Stimulated activated CD4-positive, alpha-beta T cell treated with anti-CD3 and anti-CD28 coated beads, Interleukin-12 subunit alpha, Interleukin-12 subunit beta, amount 100 ng/mL, for 24 hours (primary cell): ENCODE data around the gene PDE7B.
A peak's percentile ranks its signal among the peaks of the same experiment; 100 is the strongest.

Experiments used
- DNase-seq, 2 experiments: peaks; one replicate each; pipeline ENCODE4 v3.0.0-alpha.2; 2020; ENCODE audit warnings: low read depth in 2 of 2

PDE7B gene

DNA sequence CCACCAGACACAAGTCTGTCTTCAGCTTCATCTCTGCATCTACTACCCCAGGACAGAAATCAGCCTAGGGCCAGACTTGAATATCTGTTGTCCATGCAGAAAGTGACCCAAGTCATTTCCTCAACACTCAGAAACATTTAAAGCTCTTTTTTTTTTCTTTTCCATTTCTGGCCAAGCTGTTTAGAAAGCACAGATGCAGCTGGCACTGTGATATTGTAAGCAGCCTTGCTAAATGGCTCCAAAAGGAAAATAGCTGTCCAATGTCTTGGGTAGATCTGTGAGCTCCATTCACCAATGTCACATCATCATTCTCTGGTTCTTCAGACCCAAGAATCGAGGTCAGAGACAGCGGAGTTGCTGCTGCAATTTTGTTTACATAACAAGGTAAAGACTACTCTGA lies 174.2 kb downstream of the PDE7B start:
- no peak for DNase-seq

DNA sequence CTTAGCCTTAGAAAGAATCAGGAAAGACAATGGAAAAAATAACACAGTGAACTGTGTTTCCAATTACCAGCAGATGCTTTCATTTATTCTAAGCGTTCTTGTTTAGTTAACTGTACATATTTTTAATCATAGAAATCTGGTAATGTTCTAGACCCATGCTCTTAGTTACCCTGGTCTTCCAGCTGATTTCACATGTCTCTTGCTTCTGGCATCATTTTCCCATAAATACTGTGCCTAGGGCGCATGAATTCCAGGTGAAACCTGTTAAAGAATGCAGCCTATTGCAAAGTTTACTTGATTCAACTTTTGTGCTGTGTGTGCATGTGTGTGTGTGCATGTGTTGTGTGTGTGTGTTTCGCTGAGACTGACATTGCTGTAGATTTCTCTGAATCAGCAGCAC lies 178.6 kb downstream of the PDE7B start:
- no peak for DNase-seq

DNA sequence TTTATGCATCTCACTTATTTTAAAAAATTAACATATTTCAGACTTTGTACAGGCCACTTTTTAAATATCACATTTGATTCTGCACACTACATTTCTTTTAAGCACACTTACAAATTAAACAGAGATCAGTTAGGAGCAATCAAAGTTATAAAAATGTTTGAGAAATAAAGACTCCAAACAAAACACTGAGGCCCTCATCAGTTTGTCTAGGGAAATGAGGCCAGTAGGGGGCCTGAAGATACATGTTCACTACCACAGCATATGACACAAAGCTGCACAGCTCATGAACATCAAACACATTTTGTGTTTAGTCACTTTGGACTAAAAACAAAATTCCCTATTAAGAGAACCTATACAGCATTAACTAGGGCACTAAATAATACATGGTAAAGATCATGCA lies 180.5 kb downstream of the PDE7B start:
- no peak for DNase-seq

DNA sequence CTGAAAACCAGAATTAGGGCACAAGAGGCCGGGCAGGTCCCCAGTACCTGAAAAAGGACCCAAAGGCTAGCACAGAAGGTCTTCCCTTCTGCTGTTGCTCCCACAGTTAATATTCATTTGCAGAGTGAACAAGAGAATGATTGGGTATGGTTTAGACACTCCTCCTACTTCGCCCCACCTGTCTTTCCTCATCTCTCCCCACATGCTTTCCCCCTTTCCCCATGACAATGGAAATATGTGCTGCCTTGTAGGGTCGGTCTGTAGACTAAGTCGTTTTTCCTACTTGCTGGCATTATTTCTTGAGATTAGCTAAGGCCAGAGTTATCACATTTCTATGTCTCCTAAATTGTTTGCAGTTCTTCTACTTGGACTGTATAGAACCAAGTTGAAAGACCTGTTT lies 181.9 kb downstream of the PDE7B start:
- no peak for DNase-seq

DNA sequence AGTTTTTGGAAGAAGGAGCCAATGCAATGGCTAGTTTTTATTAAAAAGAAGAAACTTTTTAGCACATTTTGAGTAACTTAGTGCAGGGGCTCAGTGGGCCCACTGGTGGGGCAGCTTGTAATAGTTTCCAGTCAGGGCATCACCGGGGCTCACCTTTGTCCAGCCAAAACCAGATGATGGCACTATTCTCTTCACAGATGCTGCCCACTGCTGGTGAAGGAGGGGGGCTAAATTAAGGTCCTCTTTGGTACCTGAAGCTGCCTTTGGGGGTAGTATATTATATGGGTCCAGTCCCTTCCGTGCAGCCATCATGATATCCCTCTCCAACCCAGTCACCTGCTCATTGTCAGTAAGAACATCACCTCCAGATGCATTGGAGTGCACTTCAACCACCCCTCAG lies 182.9 kb downstream of the PDE7B start:
- no peak for DNase-seq

DNA sequence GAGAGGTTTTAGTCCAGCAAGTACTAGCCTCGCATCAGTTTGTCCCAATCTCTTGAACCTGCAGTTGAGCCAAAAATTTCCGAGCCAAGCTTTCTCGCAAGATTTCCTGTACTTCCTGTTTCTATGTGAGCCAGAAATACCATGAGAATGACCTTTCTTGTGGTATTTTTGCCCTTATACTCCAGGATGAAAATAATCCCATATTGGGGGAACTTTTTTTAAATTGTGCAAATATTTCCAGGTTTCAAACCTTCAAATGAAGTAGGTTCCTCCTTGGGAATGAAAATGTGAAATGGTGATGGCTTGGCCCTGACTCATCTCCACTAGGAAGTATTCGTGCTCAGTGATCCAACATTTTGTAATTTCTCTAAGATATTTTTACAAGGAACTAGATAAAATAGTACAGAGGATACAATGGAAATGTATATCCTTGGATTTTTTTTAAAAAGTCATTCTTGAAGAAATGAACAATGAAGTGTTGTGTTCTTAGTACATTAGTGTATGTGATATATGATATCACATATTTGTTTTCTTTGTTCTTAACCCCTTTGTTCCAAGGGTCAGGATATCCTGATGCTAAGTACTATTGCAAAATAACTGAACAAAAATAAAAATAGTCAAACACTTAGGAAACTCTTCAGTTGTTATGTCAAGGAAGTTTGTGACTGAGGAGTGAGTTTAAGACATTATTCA lies 184.0 kb downstream of the PDE7B start:
- DNase-seq = no peak

DNA sequence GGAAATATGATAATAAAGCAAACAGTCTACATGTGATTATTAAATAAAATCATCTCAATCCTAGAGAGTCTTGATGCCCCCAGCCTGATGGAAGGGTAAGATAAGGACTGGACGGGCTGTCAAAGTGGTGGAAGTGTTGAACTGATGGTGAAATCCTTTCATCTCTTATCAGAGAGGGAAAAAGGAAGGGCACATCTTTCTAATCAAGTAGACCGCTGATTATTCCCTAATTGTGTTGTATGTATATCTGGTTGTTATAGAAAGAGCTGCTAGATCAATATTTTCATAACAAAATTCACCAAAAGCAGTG lies 184.5 kb downstream of the PDE7B start:
- no peak for DNase-seq

DNA sequence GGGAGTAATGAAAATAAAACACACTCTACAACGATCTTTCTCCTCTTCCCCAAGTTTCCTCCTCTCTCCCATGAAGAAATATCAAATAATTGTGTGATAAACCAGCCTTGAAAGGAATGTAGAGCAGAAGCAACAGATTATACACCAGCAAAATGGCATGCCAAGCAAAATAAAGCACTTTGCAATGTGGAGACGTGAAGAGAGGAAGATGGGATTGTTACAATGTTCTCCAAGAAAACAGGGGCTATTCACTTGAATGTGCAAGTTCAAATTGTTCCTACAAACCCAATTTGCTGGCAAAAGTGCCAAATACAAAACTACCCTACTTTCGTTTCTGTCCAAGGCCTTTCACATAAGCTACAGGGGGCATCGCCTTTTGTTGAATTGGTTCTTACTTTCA lies 185.1 kb downstream of the PDE7B start:
- DNase-seq = no peak

DNA sequence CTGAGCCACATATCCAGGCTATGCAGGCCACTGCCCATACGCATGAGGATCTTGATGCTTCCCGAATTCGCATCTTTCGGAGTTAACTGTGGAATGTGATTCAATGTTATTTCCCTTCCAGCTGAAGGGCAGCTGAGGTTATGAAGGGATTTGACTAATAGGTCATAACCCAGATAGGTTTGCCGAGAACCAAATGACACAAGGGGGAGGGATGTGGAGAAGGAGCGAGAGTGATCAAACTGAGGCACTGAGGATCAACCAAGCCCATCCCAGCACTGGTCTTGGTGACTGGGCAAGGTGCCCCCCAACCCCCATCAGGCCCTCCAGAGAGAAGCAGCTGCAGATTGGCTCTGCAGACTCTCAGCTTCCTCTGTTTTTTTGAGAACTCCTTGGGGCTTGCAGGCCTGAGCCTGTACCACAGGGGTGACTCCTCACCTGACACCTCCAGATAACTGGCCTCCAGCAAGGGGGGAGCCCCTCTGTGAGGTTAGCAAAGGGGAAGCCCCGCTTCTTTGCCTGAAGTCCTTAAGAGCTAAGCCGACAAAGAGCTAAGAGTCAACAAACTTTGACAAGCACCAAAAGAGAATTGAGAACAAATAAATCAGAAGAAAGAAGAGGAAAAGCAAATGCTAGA lies 185.9 kb downstream of the PDE7B start:
- peak in 1 of 2 experiments; percentile 2 for DNase-seq

DNA sequence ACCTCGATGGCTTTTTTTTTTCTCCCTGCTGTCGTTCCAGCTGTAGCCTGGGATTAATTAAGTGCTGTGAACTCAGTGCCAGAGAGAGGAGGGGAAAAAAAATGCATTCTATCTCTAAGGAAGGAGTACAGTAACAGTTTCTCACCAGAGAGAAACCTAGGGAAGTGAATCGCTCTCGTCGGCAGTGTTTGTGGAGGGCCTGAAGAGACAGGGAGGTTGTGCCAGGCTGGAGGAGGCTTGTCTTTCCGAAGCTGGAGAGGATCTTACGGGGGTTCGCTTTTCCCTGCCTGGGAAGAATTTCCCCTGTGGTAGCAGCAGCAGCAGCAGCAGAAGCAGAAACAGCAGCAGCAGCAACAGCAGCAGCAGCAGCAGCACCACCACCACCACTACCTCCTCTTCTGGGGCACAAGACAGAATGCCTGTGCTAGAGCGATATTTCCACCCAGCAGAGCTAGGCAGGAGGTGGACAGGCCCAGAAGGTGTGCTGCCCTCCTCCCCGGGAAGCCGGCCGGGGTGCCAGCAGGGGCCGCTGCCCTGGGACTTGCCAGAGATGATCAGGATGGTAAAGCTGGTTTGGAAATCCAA lies 186.5 kb downstream of the PDE7B start:
- DNase-seq = no peak

DNA sequence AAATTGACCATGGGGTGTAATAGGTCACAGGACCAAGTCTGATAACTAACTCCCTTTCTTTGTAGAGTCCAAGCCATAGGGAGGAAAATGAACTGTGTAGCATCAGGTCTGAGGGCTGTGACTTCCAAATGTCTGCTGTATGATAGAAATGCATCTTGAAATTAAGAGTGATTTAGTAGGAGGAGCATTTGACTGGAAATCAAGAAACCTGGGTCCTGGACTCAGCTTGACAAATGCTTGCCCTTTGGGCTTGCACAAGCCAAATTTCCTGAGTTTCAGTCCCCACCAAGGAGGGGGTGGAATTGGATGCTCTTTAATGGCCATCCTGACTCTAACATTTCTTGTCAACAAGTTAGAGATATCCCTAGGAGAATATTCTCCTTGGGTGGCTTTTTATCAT lies 187.0 kb downstream of the PDE7B start:
- no peak for DNase-seq

DNA sequence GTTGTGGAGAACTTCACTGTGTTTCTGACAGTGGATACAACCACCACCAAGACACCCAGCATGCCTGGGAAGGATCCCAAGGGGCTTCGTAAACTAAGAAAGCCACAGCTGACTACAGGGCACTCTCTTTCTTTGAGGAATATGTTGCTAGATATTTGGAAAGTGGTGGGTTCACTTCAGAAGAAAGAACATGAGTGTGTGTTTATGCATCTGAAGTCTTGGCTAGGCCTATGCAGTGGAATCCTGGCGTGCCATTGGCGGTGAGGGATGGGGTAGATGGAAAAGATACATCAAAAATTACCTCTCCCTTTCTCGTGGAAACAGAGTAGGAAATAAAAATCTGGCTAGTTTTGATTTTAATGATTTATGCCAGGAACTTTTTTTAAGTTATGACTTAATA lies 187.7 kb downstream of the PDE7B start:
- DNase-seq = no peak

DNA sequence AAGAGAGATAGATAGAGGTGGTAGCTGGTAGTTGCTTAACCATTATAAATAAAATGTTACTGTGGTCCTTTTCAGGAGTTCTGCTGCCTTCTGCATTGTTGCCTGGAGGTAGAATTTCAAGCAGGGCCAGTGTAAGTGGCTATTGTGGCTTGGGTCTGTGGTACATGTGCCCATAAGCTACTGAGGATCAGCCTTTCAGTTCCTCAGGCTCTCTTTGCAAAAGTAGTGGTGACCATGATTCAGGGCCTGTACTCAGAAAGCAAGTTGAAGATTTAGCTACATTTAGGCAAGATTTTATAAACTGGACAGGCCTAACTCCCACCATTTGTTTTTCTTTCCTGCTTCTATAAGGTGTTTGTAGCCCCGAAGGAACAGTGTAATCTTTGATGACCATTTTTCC lies 199.0 kb downstream of the PDE7B start:
- no peak for DNase-seq

DNA sequence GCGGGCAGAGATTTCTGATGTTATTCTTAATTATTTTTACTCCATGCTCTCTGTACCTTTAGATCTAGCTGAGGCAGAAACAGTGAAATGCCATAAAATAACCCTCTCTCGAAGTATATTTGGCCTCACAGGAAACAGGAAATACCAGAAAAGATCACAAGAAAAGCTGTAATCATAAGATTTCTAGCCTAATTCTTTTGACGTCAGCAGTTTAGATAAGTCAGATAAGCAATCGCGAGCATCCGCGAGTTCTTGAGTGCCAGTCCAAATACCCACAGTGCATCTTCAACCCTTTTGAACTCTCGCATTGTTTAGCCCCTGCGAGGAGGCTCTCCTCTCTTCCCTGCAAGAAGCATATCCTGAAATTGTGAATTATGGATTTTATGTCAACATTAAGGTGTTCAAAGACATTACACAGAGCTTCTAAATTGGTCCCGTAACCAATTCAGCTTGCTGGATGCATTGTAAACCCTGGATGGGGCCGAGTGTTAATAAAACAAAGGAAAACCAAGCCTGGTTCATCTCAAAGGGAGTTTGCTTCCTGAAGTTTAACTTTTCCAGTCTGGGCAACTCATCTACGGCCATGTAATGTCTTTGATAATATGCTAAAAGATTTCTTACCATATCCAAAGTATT lies 199.8 kb downstream of the PDE7B start:
- DNase-seq = no peak

DNA sequence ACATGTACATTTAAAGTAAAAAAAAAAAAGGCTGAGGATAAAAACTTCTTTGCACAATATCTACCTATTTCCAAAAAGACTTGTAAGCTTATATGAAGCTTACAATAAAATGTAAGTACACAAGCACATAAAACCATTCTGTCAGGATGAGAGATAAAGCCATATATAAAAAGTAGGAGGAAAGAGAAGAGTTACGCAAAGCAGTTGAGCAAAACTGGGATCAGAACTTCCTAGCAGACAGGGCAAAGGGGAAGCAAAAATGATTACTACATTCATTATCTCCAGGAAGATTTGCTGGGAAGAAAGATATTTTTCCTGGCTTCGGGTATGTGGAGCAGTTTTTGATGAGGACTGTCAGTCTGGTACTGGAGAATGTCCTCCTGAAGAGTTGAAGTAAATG lies 200.5 kb downstream of the PDE7B start:
- DNase-seq = no peak

DNA sequence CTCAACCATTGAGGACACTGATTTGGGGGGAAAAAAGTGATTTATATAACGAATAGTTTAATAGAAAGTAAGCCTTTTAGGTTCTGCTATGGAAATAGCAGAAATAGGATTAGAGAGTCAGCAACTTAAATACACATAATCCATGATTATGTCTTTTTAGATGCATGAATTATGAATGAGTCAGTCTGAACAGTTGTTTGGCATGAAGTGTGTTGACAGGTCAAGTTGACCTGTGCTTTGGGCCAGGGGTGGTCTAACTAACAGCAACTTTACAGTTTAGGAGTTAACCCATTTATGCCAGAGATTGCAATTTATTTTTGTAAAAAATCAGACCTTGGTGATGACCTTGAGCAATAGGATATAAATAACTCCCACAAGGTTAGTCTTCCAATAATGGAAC lies 207.4 kb downstream of the PDE7B start:
- no peak for DNase-seq

DNA sequence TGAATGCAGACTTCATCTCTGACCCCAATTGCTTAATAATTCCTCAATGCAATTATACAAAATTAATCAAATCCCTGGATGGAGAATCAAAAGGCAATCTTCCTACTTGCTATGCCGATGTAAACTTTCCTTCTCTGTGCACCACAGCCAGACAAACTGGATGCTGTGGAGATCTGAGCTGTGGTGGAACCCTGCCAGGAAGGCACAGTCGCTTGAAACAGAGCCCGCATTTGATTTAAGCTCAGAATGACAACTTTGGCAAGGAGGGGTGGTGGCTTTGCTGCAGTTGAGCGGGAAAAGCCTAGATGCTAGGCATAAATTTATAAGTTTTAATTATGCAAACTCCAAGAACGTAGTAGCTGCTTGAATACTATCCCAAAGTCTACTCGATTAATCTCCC lies 207.8 kb downstream of the PDE7B start:
- no peak for DNase-seq

DNA sequence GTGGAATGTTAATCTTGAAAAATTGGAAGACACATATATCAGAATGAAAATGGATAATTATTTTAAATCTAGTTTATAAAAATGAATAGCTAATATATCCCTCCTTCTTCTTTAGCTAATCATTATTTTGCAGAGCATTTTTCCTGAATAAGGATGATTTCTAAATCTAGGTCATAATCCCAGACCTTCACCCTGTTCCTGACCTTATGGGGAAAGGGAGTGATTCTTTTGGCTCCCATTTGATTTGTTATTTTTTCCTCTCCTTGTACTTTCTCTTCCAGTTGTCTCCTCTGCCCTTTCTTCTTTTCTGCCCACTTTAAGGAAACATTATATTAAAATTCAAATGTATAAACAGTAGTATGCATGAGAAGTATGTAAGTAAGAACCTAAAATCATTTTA lies 208.6 kb downstream of the PDE7B start:
- DNase-seq = no peak

DNA sequence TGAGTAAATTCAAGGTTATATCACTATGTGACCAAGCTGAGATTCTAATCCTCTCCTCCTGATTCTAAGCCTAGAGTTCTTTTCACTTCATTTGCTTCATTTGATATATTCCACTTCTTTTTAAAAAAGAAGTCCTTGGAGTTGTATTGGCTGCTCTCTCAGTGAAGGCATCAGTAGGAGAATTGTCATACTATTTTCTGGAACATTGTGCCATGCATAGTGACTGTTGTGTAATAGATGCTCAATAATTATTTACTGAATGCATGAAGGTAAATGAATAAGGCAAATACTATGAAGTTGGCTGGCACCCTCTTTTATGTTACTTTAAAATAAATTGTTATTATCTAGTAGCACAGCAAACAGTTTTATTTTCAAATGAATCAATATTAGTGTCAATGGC lies 209.3 kb downstream of the PDE7B start:
- DNase-seq = no peak

DNA sequence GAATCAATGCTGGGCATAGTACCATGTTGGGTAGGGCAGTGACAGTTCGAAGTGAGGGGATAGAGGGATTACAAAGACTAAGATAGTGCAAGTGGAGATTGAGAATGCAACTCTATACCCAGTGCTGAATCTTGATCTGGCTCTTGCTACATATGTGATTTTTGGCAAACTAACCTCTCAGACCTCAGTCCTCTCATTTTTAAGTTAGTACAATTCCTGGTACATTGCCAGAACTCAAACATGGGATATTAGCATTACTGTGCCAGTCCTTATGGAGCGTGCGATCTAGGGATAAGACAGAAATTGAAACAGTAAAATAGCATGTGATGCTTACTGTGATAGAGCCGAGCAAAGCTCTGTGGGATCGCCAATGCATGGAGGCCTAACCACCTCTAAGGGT lies 210.2 kb downstream of the PDE7B start:
- no peak for DNase-seq

DNA sequence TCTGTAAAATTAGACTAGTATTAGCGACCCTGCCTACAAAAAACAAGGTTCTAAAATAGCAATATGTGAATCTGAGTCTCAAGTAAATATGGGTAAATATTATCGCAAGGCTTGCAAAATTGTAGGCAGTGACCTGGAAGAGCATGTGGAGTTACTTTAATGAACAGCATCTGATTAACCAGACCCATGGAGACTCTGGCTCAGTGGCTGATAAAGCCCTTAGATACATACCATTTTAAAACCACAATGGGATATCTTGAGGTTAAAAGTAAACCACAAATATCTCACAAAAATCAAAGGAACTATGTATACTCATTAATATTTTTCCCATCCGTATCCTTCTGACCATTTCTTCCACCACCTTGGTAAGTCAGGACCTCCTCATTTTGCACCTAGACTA lies 211.6 kb downstream of the PDE7B start:
- DNase-seq = no peak

DNA sequence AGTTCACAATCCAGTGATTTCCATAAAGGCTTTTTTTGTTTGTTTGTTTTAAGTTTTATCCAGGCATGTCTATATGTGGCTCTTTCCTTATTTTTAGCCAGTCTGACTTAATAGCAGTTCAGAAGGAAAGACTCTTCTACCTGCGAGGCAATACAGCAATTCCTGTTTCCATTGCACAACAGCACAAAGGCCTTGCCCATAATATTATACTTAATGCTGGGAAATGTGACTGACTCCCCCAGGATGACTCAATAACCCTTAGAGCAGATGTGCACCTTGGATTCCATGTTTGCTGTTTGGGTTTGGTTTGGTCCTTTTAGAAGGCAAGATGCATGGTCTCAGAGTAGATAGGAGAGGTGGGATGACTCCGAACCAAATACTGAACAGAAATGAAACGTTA lies 214.5 kb downstream of the PDE7B start:
- DNase-seq = no peak

DNA sequence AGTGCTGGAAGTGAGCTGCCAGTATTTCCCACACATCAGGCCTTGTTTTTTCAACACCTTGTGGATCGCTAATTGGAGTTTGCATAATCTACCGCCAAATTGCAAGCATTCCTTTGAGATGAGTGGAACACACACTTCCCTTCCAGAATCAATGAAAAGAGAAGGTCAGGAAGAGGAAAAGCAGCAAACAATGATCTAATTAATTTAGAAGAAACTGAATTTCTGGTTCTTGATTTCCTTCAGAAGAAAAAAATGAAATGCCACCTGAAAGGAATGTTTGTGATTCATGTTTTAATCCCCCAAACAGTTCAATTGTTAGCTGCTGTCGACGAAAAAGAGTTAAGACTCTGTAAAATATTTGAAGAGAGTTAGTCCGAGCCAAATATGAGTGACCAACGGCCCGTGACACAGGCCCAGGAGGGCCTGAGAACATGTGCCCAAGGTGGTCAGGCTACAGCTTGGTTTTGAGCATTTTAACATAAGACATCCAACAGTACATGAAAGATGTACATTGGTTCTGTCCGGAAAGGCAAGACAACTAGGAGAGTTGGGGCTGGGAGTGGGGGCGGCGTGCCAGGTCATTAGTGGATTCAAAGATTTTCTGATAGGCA lies 216.3 kb downstream of the PDE7B start:
- no peak for DNase-seq
